ENCODE results near the gene CLDN6.

CLDN6 gene

DNA sequence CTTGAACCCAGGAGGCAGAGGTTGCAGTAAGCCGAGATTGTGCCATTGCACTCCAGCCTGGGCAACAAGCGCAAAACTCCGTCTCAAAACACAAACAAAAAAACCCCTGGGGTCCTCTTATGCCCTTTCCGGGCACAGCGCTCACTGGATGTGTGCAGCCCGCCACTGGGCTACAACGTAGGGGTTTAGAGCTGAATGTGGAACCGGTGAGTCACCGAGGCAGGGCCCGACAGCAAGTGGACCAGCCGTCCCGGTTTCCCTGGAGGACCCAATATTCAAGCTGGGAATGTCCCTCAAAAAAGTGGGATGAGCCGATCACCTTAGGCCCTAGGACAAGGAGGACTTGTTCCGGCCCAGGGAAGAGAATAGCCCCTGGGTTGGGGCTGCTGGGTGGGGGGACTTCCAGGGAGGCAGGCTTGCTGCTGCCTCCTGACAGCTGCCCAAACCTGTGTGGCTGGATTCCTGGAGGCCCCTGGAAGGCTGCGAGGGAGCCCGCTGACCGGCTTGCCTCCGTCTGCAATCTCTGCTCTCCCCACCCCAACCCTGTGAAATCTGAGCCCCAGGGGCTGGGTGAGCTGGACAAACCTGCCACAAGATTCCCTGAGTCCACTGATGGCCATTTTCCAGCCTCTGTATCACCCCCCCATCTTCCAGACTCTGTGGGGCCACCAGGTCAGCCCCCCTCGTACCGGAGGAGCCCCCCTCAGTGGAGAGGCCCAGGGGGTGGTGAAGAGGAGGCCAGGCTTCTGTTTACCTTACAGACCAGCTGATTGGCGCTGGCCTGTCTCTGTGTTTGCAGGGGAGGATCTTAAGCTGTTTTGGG lies 8.2 kb downstream of the CLDN6 start:
- TF ChIP-seq, protein P1, sequence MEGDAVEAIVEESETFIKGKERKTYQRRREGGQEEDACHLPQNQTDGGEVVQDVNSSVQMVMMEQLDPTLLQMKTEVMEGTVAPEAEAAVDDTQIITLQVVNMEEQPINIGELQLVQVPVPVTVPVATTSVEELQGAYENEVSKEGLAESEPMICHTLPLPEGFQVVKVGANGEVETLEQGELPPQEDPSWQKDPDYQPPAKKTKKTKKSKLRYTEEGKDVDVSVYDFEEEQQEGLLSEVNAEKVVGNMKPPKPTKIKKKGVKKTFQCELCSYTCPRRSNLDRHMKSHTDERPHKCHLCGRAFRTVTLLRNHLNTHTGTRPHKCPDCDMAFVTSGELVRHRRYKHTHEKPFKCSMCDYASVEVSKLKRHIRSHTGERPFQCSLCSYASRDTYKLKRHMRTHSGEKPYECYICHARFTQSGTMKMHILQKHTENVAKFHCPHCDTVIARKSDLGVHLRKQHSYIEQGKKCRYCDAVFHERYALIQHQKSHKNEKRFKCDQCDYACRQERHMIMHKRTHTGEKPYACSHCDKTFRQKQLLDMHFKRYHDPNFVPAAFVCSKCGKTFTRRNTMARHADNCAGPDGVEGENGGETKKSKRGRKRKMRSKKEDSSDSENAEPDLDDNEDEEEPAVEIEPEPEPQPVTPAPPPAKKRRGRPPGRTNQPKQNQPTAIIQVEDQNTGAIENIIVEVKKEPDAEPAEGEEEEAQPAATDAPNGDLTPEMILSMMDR (IDR thresholded peaks at IDR 0.05; ENCODE audit: borderline replicate concordance, insufficient read depth, low read depth, low read length): no peak
- no peak overlapping the region for H3K4me3 ChIP-seq (ENCODE audit: low read depth, low read length)

DNA sequence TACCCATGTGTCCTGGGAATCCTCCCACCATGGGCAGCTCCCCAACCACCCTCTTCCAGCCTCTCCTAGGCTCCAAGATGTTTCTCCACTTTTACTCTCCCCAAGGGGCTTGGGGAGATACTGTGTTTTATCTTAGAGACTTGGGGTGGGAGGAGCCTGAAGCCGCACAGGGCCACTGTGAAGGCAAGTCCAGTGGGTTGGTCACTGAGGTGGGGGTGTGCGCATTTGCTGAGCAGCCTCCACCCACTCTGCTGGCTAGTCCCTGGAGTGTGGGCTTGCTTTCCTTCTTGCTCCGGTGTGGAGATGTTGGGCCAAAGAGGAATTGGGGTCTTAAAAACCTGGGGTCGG lies 9.3 kb downstream of the CLDN6 start:
- TF ChIP-seq, protein P1 (IDR thresholded peaks at IDR 0.05; ENCODE audit: borderline replicate concordance, insufficient read depth, low read depth, low read length): no peak
- H3K4me3 ChIP-seq (ENCODE audit: low read depth, low read length): no peak overlapping the region

DNA sequence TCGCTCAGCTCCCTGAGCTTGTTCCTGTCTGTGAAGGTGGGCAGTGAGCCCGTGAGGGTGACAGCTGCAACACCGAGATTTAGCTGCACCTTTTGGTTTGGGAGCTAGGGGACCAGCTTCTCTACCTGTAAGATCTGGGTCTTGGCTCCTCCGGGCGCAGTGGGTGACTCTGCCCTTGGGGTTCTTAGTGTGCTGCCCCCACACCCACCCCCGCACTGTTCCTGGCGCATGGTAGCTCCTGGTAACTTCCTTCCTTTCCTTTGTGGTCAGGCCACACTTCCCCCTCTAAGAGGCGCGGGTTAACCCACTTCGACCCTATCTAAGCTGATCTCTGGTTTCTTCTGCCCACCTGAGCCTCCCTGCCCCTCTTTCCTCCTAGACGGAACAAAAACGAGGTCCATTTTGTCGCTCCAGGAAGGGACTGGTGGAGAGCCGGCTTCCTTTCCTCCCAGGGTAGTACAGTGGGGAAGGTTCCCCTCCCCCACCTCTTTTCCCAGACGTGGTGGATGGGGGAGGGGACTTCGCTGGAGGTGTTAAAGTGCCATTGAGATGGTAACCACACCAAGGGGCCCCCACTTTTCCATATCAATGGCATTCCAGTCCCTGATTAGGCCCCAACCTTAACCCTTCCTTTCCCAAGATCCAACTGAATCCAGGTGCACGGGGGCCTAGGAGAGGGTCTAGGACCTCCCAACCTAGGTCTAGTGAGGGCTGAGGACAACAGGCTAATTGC lies 9.9 kb downstream of the CLDN6 start:
- TF ChIP-seq, protein P1 (IDR thresholded peaks at IDR 0.05; ENCODE audit: borderline replicate concordance, insufficient read depth, low read depth, low read length): no peak
- H3K4me3 ChIP-seq (ENCODE audit: low read depth, low read length): no peak overlapping the region

DNA sequence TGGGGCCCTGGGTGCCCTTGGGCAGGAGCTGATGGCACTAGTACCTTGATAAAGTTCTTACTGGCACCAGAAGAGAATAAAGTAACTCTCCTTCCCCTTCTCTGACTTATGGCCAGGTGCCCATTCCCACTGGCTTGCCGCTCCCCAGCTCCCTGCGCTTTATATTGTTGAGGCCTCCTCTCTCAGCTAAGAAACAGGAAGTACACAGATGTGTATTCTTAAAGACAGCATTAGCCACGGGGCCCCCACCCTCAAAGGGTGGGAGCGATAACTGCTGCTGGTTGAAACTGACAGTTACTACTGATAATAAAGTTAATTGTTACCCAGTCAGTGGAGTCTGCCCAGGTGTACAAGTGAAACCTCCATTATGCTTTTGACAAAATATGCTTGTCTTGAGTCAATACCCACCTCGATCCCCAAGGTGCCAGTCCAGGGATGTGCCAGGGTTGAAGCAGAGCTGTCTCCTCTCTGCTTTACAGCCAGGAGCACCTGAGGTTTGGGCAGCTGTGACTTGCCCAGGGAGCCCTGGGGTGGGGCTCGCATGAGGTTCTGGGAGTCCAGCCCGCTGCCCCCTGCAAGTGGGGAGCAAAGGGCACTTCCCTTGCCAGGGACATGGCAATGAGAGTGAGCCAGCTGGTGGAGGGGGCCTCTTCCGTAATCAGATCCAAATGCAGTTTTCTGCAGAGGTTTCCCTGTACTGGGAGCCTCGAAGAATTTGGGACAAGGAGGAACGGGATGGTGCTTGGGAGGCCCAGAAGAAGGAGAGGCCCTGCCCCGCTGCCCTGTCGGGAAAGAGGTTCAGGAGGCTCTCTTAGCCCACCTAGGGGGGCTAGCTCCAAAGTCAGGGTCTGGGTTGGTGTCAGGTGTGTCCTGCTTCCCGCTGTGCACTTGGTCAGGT lies 10.7 kb downstream of the CLDN6 start:
- TF ChIP-seq, protein P1 (IDR thresholded peaks at IDR 0.05; ENCODE audit: borderline replicate concordance, insufficient read depth, low read depth, low read length): no peak
- no peak overlapping the region for H3K4me3 ChIP-seq (ENCODE audit: low read depth, low read length)

DNA sequence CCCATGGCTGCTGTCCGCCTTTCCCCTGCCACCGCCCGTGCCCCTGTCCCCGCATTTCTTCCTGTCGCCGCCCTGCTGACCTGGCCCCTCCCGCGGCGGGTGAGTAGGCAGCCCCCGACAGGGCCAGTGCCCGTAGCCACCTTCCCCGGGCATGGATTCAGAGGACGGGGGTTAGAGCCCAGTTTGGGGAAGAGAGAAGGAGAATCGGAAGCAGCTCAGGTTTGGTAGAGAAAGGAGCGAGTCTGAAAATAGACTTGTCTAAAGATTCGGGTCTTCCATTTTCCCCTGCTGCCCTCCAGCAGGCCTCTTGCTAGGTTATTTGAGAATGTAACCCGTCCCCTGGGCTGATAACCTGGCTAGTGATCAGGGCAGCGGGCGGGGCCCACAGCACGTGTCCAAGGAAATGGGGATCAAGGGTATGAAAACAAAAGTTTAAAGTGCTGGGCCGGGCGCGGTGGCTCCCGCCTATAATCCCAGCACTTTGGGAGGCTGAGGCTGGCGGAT lies 13.2 kb downstream of the CLDN6 start:
- no peak overlapping the region for H3K4me3 ChIP-seq (ENCODE audit: low read depth, low read length)
- TF ChIP-seq, protein P1 (IDR thresholded peaks at IDR 0.05; ENCODE audit: borderline replicate concordance, insufficient read depth, low read depth, low read length): no peak

DNA sequence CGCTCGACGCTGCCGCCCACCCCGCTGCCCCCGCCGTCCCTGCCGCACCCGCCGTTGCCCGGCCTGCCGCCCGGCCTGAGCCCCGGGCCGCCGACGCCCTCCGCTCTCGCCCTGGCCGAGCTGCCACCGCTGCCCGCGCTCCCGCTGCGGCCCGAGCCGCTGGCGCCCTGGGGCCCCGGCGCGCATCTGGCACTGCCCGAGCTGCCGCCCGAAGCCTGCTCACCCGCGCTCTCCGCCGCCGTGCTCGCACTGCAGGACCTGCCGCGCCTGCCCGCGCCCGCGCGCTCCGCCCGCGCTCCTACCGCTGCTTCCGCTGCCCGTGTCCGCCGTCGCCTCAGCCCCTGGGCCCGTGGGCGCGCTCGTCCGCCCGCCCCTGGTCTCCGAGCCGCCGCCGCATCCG lies 13.7 kb downstream of the CLDN6 start:
- H3K4me3 ChIP-seq (ENCODE audit: low read depth, low read length): no peak overlapping the region
- TF ChIP-seq, protein P1 (IDR thresholded peaks at IDR 0.05; ENCODE audit: borderline replicate concordance, insufficient read depth, low read depth, low read length): no peak
